CD4-positive, alpha-beta T cell treated with Interleukin-17A for 1 hour (primary cell): ENCODE data around the gene SCN1A.
A peak's percentile ranks its signal among the peaks of the same experiment; 100 is the strongest.
"Not testable (repeated sequence)": the region's sequence is repeated elsewhere in the genome, so short reads cannot be mapped to it uniquely, and the experiment has no call there.

Experiments
- DNase-seq: peaks from one replicate; pipeline ENCODE4 v3.0.0-alpha.2; 2020

Gene SCN1A

DNA sequence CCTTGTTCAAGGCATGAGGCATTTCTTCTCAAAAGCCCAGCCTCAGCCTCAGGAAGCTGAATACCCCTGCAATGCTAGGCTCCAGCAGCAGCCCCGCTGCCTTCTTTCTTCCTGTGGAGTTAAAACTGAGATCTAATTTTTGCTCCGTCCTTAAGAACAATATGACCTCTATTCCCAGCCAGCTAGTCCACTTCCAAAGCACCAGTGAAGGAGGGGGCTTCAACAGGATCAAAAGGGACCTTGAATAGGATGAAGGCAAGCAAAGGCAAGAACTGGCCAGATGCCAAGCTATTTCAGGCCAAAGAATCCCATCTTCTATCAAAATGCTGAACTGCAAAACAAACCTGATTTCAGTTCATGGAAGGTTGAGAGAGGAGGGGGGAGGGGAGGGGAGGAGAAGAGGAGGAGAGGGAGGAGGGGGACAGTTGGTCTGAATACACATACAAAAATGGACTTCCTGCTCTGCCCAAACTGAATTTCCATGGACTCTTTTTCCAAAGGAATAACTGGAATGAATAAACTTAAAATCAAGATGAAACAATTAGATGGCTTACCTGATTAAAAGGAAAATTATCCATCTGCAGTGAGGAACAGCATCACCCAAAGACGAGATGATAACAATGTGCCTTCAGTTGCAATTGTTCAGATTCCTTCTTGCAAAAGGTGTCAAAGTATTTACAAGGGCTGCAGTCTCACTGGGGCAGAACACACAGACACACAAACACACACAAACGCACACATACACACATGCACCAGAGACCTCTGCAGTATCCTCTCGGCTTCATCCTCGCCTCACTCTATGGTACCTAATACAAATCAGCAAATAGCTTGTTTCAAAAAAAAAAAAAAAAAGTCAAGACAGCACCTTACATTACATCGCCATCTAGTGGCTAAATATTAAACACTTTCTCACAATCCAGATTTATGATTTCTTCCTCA is at the start of gene SCN1A:
SCN1A (minus strand) TSS at position 804 of the 939 bp plus-strand sequence. CDS start 54,399 bp downstream, outside the sequence.
- DNase-seq, result peak; percentile 44

- no peak for DNase-seq
These were observed 45.4 kb upstream of the SCN1A start for GRCh38 chr2:166173263-166173662.

DNA sequence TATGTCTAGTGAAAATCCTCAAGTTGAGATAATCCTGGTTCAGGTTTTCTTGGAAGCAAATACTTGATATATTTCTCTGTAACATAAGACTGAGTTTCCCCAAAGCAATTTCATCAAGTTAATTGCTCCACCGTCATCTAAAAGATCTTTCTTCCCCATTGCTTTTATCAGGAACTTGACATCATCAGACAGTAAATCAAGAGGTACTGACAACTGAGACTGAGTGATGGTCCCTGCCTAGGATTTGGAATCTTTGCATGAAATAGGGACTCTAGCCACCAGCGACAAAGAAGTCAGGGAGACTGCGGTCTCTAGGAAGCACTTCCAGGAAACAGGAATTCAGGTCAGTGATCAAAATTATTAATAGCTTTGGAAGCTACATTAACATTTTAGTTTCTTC is 43.4 kb upstream of the SCN1A start:
- no peak for DNase-seq

DNA sequence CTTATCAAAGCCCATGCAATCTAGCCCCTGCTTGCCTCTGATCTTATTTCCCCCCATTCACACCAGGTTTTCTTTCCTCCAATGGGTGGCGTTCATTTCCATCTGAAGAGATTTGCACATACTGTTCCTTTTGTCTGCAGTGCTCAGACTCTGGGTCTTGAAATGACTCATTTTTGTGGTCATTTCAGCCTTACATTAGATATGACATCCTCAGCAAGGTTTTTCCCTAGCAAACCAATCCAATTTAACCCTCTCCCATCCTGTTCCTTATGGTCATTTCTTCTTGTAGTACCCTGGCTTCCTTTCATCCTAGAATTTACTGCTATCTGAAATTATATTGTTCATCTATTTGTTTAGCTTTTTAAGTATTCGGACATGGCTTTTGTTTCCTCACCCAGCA is 42.5 kb upstream of the SCN1A start:
- DNase-seq, result no peak

DNA sequence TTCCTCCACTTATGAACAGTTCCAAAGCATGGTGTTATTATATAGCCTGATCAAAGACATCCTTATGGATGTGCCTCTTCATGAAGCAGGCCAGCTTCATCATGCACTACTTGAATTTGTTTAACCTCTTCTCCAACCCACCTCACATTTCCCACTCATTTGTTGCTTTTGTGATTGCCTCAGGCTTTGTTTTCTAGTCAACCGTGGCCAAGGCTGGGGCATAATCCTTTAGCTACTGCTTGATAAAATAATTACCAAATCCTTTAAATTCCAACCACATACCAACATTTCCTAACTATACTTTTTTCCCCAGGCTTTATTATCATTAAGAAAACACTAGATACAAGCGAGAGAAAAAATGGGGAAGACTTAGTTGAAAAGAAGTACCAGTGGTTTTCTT is 39.6 kb upstream of the SCN1A start:
- no peak for DNase-seq

DNA sequence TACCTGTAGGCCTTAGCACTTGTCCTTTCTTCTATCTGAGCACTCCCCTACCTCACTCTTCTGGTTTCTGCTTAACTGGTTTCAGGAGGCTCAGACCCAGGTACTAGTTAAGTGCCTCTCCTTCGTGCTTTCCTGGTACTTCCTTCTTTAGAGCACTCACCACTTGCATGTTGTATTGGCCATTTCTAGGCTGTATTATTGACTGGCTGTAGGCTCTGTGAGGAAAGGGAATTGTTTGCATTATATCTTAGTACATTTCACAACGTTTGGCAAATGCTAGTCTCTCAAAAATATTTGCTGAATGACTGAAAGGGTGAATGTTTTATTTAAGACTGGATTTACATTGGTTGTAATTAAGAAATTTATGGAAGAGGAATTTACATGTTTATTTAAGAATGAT is 36.0 kb upstream of the SCN1A start:
- DNase-seq, result no peak

DNA sequence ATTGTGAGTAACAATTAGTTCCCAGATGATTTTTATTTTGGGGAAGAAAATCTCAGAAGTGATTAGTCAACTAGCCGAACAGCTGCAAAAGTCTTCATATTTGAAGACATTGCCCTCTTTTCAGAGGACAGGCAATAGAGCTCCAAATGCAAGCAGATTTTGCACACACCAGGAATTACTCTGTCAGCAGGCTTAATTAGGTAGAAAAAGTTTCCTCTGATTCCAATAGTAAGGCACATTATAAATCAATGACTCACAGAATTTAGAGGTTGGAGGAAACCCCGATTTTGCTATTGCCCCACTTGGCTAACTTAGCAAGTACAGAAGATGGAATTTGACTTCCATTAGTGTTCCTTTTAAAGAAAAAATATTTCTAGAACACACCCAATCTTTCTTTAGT is 30.7 kb upstream of the SCN1A start:
- DNase-seq, result no peak

DNA sequence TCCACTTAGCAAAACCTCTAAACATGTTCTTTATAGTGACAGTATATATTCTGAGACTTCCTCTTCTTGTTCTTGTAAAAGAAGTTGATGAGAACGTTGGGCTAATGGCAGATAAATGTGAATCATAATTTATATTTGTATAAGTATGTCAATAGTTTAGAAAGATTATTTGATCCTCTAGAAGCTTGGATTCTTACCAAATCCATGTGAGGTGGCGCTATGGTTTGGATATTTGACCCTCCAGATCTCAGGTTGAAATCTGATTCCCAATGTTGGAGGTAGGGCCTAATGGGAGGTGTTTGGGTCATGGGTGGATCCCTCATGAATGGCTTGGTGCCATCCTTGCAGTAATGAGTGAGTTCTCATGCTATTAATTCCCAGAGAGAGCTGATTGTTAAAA is 29.8 kb upstream of the SCN1A start:
- no peak for DNase-seq

DNA sequence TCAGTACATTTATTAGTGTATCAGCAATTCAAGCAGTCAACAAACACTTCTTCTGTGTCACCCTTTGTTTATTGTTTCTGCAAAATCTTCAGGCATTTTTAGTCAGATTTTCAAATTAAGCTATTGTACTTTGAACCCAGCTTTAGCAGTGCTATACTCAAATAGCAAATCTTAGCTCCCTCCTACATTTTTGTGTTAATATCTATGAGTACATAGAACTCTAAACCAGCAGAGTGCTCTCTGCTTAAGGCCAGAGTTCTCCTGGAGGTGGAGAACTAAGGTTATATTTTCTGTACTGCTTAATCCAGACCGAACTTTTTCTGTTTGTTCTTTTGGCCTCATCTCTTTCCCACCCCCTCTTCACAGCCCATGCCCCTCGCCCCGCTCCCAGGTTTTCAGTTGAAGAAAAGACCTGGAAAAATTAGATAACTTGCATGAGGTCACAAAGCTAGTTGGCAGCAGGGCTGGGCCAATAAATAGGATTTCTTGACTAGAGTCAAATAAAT is 29.2 kb upstream of the SCN1A start:
- DNase-seq, result no peak

GRCh38 chr2:166155589-166155988 is 27.8 kb upstream of the SCN1A start:
- DNase-seq, result no peak

- DNase-seq, result no peak
These were observed 27.0 kb upstream of the SCN1A start for GRCh38 chr2:166154685-166155338.

- DNase-seq, result no peak
These were observed 24.2 kb upstream of the SCN1A start for GRCh38 chr2:166152064-166152463.

GRCh38 chr2:166148500-166149400 is 20.9 kb upstream of the SCN1A start:
- DNase-seq, result no peak

- no peak for DNase-seq
These were observed 20.1 kb upstream of the SCN1A start for GRCh38 chr2:166147883-166148282.

GRCh38 chr2:166144071-166144470 is 16.3 kb upstream of the SCN1A start:
- DNase-seq, result no peak

GRCh38 chr2:166140932-166141331 is 13.1 kb upstream of the SCN1A start:
- no peak for DNase-seq

GRCh38 chr2:166140475-166140874 is 12.7 kb upstream of the SCN1A start:
- DNase-seq, result no peak

DNA sequence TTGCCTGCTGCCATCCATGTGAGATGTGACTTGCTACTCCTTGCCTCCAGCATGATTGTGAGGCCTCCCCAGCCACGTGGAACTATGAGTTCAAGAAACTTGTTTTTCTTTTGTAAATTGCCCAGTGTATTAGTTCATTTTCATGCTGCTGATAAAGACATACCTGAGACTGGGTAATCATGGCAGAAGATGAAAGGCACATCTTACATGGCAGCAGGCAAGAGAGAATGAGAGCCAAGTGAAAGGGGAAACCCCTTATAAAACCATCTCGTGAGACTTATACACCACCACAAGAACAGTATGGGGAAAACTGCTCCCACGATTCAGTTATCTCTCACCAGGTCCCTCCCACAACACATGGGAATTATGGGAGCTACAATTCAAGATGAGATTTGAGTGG is 11.7 kb upstream of the SCN1A start:
- DNase-seq, result not testable (repeated sequence)

GRCh38 chr2:166138667-166139066 is 10.8 kb upstream of the SCN1A start:
- no peak for DNase-seq

DNA sequence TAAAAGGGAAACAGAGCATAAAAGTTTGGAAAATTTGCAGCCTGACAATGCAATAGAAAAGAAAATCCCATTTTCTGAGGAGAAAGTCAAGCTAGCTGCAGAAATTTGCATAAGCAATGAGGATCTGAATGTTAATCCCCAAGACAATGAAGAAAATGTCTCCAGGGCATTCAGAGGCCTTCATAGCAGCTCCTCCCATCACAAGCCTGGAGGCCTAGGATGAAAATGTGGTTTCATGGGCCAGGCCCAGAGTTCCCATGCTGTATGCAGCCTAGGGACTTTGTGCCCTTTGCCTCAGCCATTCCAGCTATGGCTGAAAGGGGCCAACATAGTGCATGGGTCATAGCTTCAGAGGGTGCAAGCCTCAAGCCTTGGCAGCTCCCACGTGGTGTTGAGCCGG is 10.3 kb upstream of the SCN1A start:
- no peak for DNase-seq

- no peak for DNase-seq
These were observed 9.5 kb upstream of the SCN1A start for GRCh38 chr2:166137331-166137730.

- no peak for DNase-seq
These were observed 8.0 kb upstream of the SCN1A start for GRCh38 chr2:166135849-166136258.
